ENCODE measurements around the gene APOBEC3A.

The APOBEC3A gene

GRCh38 chr22:38948181-38948940, 9.0 kb upstream of the APOBEC3A start:
- no peaks in the 10 kb centered on the region for H4K20me1 ChIP-seq (ENCODE audit: insufficient read depth, low read length)
- H3K27ac ChIP-seq (ENCODE audit: low read length) = no peak overlapping the region
- no peak overlapping the region for H3K9ac ChIP-seq (ENCODE audit: low read depth, low read length)
- DNase-seq (no peak), ATAC-seq (ENCODE audit: insufficient read depth, low read depth) (no peak)
- no peaks in the 10 kb centered on the region for H3K4me1 ChIP-seq (ENCODE audit: insufficient read depth, low read length)
- peaks cover 19% of the 10 kb centered on the region for H3K27me3 ChIP-seq (ENCODE audit: insufficient read depth, low read length, poor library complexity)
- H3K4me2 ChIP-seq (ENCODE audit: insufficient read depth, low read length) = no peak overlapping the region
- H3K36me3 ChIP-seq (ENCODE audit: insufficient read depth, low read length) = no peaks in the 10 kb centered on the region
- TF ChIP-seq EZH2 (IDR thresholded peaks at IDR 0.05; ENCODE audit: borderline replicate concordance, low read depth, low read length, severe bottlenecking) (no peak), CTCF (IDR thresholded peaks at IDR 0.05; ENCODE audit: borderline replicate concordance, extremely low read depth, low read length, poor library complexity, severe bottlenecking) (no peak)
- H2AFZ ChIP-seq (ENCODE audit: low read depth, low read length) = no peak overlapping the region
- no peak overlapping the region for H3K4me3 ChIP-seq (ENCODE audit: low read depth in 1 of 2, low read length in 2 of 2)
- H3K9me3 ChIP-seq (ENCODE audit: insufficient read depth, low read length, severe bottlenecking) = no peaks in the 10 kb centered on the region
- no peaks in the 10 kb centered on the region for H3K79me2 ChIP-seq (ENCODE audit: insufficient read depth, low read length)

- no peak for TF ChIP-seq EZH2 (IDR thresholded peaks at IDR 0.05; ENCODE audit: borderline replicate concordance, low read depth, low read length, severe bottlenecking)
- TF ChIP-seq CTCF (IDR thresholded peaks at IDR 0.05; ENCODE audit: borderline replicate concordance, extremely low read depth, low read length, poor library complexity, severe bottlenecking) = no peak
- Histone ChIP-seq H3K27ac (ENCODE audit: low read length) (no peak overlapping the region), H3K79me2 (ENCODE audit: insufficient read depth, low read length) (no peaks in the 10 kb centered on the region), H3K4me2 (ENCODE audit: insufficient read depth, low read length) (no peak overlapping the region), H2AFZ (ENCODE audit: low read depth, low read length) (no peak overlapping the region), H3K4me1 (ENCODE audit: insufficient read depth, low read length) (no peaks in the 10 kb centered on the region), H3K36me3 (ENCODE audit: insufficient read depth, low read length) (no peaks in the 10 kb centered on the region), H3K9me3 (ENCODE audit: insufficient read depth, low read length, severe bottlenecking) (no peaks in the 10 kb centered on the region), H3K27me3 (ENCODE audit: insufficient read depth, low read length, poor library complexity) (peaks cover 20% of the 10 kb centered on the region), H3K4me3 (ENCODE audit: low read depth in 1 of 2, low read length in 2 of 2) (no peak overlapping the region), H3K9ac (ENCODE audit: low read depth, low read length) (no peak overlapping the region), H4K20me1 (ENCODE audit: insufficient read depth, low read length) (no peaks in the 10 kb centered on the region)
- no peak for DNase-seq
- no peak for ATAC-seq (ENCODE audit: insufficient read depth, low read depth)
Observed at GRCh38 chr22:38949889-38950405, 7.5 kb upstream of the APOBEC3A start.

GRCh38 chr22:38950527-38951295, 6.7 kb upstream of the APOBEC3A start:
- Histone ChIP-seq H3K27ac (ENCODE audit: low read length) (no peak overlapping the region), H3K79me2 (ENCODE audit: insufficient read depth, low read length) (no peaks in the 10 kb centered on the region), H3K9me3 (ENCODE audit: insufficient read depth, low read length, severe bottlenecking) (no peaks in the 10 kb centered on the region), H3K36me3 (ENCODE audit: insufficient read depth, low read length) (no peaks in the 10 kb centered on the region), H3K27me3 (ENCODE audit: insufficient read depth, low read length, poor library complexity) (peaks cover 19% of the 10 kb centered on the region), H2AFZ (ENCODE audit: low read depth, low read length) (no peak overlapping the region), H3K9ac (ENCODE audit: low read depth, low read length) (no peak overlapping the region), H4K20me1 (ENCODE audit: insufficient read depth, low read length) (no peaks in the 10 kb centered on the region), H3K4me2 (ENCODE audit: insufficient read depth, low read length) (no peak overlapping the region), H3K4me3 (ENCODE audit: low read depth in 1 of 2, low read length in 2 of 2) (no peak overlapping the region), H3K4me1 (ENCODE audit: insufficient read depth, low read length) (no peaks in the 10 kb centered on the region)
- TF ChIP-seq EZH2 (IDR thresholded peaks at IDR 0.05; ENCODE audit: borderline replicate concordance, low read depth, low read length, severe bottlenecking) = no peak
- TF ChIP-seq CTCF (IDR thresholded peaks at IDR 0.05; ENCODE audit: borderline replicate concordance, extremely low read depth, low read length, poor library complexity, severe bottlenecking) = no peak
- DNase-seq (no peak), ATAC-seq (ENCODE audit: insufficient read depth, low read depth) (no peak)

Measured in DND-41 (cell line).